NB4 (cell line): Measurements from ENCODE around the gene GADL1.

ENCODE experiments used
- DNase-seq: peaks from one replicate; pipeline ENCODE4 v3.0.0; 2010; ENCODE audit warnings: low read depth
- H3K4me3 ChIP-seq: one replicate; pipeline ENCODE4 v1.5.1; 2011; ENCODE audit warnings: mild to moderate bottlenecking, low read depth, low read length, moderate library complexity
- MYC ChIP-seq: IDR thresholded peaks from 2 replicates; pipeline ENCODE4 v1.6.1; 2011; ENCODE audit warnings: low read depth, low read length
- POLR2A ChIP-seq: IDR thresholded peaks from 2 replicates; pipeline ENCODE4 v1.6.1; 2011; ENCODE audit warnings: mild to moderate bottlenecking; ENCODE audit not compliant: insufficient read length; ENCODE audit errors: extremely low read depth
- TF ChIP-seq, protein P1 (sequence below): IDR thresholded peaks from 2 replicates; pipeline ENCODE4 v1.6.1; 2011; ENCODE audit warnings: low read depth, low read length
- TF ChIP-seq, protein P2 (sequence below): IDR thresholded peaks from one replicate; pipeline ENCODE4 v1.5.1; 2012; ENCODE audit warnings: low read depth, low read length

GADL1 gene

DNA sequence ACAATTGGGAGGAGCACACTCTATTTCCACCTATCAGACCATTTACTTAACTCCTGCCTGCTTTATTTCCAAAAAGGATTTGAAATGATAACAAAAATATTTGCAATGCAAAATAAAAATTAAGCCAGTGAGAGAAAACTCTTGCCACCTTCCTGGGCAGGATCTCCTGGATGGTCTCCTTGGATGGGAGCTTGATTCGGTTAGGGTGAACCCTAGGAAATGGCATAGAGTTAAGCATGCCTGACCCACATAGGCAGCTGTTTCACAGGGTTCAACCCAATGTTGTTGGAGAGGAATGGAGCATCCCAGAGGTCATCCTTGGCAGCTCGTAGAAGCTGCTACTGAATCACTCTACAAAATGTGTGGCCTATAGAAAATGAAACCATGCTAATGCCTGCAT is 204.3 kb downstream of the GADL1 start:
- H3K4me3 ChIP-seq = no peak overlapping the region
- TF ChIP-seq POLR2A (no peak), MYC (no peak)
- TF ChIP-seq, protein P1, sequence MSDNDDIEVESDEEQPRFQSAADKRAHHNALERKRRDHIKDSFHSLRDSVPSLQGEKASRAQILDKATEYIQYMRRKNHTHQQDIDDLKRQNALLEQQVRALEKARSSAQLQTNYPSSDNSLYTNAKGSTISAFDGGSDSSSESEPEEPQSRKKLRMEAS = no peak
- TF ChIP-seq, protein P2, sequence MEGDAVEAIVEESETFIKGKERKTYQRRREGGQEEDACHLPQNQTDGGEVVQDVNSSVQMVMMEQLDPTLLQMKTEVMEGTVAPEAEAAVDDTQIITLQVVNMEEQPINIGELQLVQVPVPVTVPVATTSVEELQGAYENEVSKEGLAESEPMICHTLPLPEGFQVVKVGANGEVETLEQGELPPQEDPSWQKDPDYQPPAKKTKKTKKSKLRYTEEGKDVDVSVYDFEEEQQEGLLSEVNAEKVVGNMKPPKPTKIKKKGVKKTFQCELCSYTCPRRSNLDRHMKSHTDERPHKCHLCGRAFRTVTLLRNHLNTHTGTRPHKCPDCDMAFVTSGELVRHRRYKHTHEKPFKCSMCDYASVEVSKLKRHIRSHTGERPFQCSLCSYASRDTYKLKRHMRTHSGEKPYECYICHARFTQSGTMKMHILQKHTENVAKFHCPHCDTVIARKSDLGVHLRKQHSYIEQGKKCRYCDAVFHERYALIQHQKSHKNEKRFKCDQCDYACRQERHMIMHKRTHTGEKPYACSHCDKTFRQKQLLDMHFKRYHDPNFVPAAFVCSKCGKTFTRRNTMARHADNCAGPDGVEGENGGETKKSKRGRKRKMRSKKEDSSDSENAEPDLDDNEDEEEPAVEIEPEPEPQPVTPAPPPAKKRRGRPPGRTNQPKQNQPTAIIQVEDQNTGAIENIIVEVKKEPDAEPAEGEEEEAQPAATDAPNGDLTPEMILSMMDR = no peak
- DNase-seq = no peak

DNA sequence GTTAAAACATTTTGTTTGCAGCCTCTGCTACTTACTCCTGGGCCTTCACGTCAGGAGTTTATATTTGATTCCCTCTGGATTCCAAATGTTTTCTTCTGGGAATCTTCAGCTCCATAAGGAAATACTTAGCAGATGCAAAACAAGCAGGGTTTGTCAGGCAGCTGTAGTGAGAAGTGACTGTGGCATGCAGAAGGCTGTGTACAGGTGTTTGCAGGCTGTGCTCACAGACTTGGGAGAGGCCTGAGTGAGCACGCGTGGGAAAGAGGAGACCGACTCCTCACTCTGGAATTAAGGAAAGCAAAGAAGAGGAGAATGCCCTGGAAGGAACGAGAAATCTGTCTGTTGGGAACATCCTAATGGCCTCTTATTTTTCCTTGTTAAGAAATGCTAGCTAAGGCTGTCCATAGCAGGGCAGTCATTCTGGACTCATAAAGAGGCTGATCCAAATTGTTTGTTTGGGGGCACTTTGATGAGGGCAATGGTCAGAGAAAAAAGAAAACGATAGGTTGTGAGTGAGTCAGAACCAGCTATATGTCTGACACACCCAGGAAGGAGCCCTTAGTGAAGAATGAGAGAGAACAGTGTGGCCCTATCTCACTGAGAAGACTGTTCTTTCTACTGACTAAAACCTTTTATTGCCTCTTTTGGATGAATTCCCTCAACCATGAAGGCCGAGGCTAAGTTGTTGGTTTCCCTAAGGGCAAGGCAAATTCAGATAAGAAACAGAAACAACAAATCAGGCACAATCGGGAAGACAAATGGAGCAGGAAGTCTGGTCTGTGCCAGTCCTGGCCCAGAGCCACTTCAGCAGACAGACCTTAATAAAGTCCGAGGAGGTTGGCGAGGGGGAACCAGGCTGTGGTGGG is 205.5 kb downstream of the GADL1 start:
- DNase-seq = no peak
- H3K4me3 ChIP-seq = no peak overlapping the region
- TF ChIP-seq POLR2A = no peak
- TF ChIP-seq MYC = no peak
- TF ChIP-seq, protein P1 = no peak
- TF ChIP-seq, protein P2 = no peak

DNA sequence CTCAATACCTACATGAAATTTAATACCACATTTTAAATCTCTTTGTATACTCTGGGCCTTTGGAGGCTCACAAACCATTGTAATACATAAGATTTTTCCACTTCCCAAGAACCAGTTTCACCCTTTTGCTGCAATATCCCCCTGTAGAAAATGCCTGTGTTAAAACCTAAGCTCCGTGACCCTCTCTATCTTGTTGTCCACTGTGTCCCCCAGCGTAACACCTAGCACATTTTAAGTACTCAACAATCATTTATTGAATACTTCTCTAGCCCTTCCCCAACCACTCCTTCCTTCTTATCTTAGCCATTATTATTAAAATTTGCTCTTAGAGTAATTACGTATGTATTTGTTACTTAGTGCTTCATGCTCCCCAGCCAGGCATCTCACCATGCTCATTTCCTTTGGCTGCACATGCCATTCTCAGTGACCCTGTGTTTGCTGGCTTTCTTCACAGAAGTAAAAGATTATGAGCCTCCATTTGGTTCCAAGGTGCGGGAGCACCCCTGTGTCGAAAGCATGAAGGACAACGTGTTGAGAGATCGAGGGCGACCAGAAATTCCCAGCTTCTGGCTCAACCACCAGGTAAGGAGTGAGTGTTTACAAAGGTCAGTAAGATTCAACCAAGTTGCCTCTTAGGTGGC is 206.4 kb downstream of the GADL1 start:
- H3K4me3 ChIP-seq = no peak overlapping the region
- TF ChIP-seq POLR2A = no peak
- no peak for TF ChIP-seq MYC
- TF ChIP-seq, protein P2 = no peak
- TF ChIP-seq, protein P1 = no peak
- DNase-seq = no peak

DNA sequence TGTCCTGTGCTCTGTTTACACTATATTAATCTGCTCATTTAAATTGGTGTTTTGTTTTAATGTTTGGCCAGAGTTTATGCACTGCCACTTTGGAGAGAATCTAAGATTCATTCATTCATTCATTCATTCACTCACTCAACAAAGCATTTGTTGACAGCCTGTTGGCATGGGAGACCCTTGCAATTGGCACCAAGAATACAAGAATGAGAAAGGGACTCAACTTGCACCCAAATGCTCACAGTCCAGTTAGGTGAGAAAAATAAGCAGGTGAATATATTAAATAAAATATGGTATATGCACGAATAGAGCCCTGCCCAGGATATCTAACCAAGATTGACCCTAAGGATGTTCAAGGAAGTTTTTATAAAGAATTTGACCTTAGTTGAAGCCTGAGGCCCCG is 207.7 kb downstream of the GADL1 start:
- DNase-seq = no peak
- no peak overlapping the region for H3K4me3 ChIP-seq
- TF ChIP-seq, protein P1 = no peak
- TF ChIP-seq MYC = no peak
- TF ChIP-seq, protein P2 = no peak
- TF ChIP-seq POLR2A = no peak

DNA sequence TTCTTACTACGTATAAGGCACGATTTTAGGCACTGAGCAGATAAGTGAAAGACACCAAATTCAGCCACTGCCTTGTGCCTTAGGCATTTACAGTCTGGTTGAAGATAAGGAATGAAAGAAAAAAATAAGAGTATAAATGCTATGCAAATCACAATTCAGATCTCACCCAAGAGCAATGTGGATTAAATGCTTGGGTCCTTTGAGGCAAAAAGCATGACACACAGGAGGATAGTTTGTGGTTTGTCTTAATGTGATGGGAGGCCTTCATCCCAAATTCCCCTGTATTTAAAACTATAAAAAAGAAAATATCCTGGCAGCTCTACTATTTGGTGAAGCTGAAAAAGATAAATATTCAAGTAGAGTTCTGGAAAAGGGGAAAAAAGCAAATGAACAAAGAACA is 208.3 kb downstream of the GADL1 start:
- no peak for TF ChIP-seq MYC
- TF ChIP-seq, protein P2 = no peak
- TF ChIP-seq POLR2A = no peak
- TF ChIP-seq, protein P1 = no peak
- no peak overlapping the region for H3K4me3 ChIP-seq
- DNase-seq = no peak
